HuH-7 (cell line): ENCODE measurements around the gene PHLDB2.

Experiments used
- DNase-seq: peaks from one replicate; pipeline ENCODE4 v3.0.0; 2011; ENCODE audit warnings: low spot score

PHLDB2 gene

DNA sequence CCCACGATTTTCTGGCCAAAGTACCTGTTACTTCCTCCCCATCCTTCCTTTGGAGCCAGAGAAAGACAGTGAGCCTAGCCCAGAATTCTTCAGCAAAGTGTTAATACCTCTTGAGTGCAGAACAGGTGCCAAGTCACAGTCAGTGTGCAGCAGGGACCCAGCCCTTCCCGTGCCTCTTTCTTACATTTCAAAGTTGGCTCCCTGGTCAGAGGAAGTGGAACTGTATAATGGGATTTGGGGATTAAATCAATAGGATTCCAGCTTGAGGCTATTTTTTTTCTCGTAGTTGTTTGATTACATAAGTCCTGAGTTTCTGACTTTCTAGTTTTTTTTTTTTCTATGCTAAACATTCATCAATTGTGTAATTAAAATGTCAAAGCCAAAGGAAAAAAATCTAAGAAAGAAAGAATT, 67.2 kb downstream of the PHLDB2 start:
- DNase-seq, result no peak

DNA sequence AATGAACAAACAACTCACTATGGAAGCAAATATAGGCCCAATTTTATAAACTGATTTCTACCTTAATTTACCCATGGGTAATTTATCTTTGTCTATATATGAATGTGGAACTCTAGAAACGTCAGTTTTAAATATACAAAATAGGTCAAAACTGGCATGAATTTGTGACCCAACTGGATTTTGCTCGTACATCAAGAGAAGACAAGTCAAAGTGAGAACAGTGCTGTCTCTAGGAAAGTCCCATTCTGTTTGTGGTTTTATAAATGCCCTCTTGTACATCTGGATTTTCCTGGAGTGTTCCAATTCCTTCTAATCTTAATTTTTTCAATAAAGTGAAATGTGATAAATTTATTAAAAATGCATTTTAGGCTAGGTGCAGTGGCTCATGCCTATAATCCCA, 69.5 kb downstream of the PHLDB2 start:
- no peak for DNase-seq

- DNase-seq, result no peak
Observed at GRCh38 chr3:111929484-111929883, 70.4 kb downstream of the PHLDB2 start.

DNA sequence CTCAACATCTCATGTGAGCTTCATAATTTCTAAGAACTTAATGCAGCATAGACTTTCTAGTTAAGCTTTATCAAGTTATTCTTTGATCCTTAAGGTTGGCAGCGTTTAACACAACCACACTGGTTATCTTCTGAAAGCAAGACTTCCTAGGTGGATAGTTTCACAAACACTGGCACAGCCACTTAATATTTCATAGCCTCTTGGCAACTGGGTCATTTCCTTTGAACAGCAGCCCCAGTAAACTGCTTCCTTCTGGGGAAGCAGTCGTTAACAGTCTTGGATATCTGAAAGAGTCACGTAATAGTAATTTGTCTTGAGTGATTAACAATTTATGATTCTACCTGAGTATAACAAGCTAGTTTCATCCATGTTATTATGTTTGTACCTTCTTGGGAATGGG, 73.9 kb downstream of the PHLDB2 start:
- DNase-seq, result no peak

DNA sequence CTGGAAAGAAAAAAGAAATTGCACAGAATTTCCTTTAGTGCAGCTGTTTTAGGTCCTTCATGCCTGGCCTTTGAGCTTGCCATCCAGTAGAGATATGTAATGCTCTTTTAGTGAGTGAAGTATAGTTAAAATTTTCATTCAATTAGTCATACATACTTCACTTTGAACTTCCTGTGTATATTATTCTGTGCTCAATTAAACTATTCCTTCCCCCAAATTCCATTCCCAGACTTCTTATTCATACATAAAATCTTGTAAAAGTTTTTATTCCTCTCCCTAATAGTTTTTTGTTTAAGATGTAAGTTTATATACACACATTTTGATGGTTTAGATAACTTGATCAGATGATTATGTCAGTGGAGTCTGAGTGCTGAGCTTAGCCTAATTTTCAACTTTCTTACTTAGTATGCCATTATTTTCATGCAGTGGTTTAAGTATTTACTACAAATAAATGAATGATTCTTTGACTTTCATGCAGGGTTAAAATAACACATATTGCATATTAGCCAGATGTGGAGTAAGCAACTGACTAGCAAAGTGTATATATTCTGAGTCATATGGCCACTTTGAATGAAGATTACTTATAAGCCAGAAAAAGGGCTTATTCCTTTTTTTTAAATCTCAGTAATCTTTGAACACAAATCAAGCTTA, 77.3 kb downstream of the PHLDB2 start:
- no peak for DNase-seq

- no peak for DNase-seq
Observed at GRCh38 chr3:111936967-111937366, 77.9 kb downstream of the PHLDB2 start.

DNA sequence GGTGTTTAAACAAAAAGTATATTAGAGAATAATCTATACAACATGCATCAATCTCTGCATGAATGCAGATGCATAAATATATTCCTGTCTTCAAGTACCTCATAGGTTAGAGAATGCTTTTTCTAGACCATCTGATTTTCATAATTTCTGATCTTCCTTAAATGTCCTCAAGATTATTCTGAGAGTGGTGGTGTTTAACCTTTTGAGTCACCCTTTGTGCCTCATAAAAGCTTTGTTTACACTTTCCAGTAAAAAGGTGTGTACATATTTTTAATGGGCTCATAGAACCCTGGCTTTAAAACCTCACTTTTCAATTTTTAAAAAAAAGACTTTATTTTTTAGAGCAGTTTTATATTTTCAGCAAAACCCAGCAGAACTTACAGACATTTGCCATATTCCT, 78.8 kb downstream of the PHLDB2 start:
- DNase-seq, result no peak

DNA sequence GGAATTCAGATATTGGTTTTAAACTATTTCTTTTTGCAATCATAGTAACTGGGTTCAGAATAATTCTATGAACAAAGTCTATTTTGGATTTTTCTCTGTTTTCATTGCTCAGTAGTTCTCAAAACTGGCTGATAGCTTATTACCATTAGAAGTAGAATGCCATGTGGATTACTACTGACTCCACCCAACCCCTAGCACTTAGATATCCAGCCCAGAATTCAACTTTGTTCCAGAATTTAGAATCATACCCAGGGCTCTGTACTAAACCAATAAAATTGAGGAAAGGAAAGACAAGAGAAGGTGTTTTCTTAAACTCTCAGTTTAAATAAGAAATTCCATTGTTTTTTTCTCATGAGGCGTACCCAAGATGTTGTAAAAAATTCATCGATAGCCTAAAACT, 80.8 kb downstream of the PHLDB2 start:
- no peak for DNase-seq

GRCh38 chr3:111943533-111943932, 84.5 kb downstream of the PHLDB2 start:
- no peak for DNase-seq

GRCh38 chr3:111944372-111944771, 85.3 kb downstream of the PHLDB2 start:
- DNase-seq, result no peak

- no peak for DNase-seq
Observed at GRCh38 chr3:111947231-111947630, 88.2 kb downstream of the PHLDB2 start.

GRCh38 chr3:111948786-111949185, 89.7 kb downstream of the PHLDB2 start:
- no peak for DNase-seq

DNA sequence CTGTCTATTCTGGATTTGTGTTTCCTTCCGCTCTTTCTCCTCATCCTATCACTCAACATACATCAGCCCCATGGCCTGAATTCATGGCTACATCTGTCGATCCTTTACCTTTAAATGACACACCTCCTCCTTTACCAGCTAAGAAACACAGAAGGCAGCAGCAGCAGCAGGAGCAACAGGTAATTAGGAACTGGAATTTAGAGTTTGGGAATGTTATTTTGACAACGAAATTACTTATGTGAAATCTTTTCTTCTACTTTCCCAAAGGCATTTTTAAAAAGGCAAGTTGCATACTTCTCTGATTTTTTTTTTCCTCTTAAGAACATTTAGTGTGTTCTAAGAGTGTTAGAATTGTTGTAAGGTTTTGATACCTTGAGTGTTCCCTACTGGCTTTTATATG, 90.6 kb downstream of the PHLDB2 start:
- DNase-seq, result no peak

- DNase-seq, result no peak
Observed at GRCh38 chr3:111951032-111951431, 92.0 kb downstream of the PHLDB2 start.

- no peak for DNase-seq
Observed at GRCh38 chr3:111952086-111952485, 93.0 kb downstream of the PHLDB2 start.

- DNase-seq, result no peak
Observed at GRCh38 chr3:111952866-111953450, 93.9 kb downstream of the PHLDB2 start.

DNA sequence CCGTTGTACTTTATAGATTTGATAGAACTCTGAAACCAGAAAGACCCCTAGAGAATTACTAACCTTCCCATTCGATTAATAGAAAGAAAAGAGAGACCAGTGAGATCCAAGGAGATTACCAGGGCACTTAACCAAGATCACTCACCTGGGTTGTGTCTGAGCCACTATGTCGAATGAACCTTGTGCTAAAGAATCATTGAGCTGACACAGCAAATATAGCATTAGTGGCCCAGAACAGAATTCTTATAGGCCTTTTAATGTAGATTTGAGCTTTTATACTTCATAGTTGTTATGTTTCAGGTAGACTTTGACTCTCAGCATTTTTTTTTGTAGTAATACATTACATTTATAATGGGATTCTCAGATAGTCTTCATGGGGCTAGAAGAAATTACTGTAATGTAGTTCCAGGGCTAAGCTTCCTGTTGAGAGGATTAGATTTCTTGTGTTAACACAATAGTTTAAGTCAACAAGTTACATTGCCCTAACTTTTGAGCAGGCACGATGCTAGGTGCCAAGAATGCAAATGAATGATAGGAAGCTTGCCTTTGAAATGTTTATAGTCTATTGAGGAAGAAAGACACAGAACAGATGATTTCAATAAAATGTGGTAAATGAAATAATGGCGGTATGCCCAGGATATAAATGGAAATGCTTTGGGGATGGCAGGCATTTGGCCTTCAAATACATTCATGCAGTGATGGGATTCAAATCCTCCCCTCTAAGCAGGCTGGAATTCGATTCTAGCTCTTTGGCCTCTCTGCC, 95.3 kb downstream of the PHLDB2 start:
- DNase-seq, result no peak

DNA sequence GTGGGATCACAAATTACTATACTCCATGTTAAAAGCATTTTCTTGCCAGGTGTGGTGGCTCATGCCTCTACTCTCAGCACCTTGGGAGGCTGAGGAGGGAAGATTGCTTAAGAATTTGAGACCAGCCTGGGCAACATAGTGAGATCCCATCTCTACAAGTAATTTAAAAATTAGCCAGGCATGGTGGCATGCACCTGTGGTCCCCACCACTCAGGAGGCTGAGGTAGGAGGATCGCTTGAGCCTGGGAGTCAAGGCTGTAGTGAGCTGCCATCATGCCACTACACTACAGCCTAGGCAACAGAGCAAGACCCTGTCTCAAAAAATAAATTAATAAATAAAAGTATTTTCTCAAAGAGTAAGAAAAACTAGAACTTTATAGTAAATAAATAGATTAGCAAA, 96.8 kb downstream of the PHLDB2 start:
- DNase-seq, result no peak

GRCh38 chr3:111956449-111956848, 97.4 kb downstream of the PHLDB2 start:
- no peak for DNase-seq

GRCh38 chr3:111956995-111957734, 98.1 kb downstream of the PHLDB2 start:
- DNase-seq, result no peak

GRCh38 chr3:111961461-111962164, 102.5 kb downstream of the PHLDB2 start:
- no peak for DNase-seq

- DNase-seq, result no peak
Observed at GRCh38 chr3:111963424-111963823, 104.4 kb downstream of the PHLDB2 start.
